GM12878 (cell line): ENCODE data around the gene TP53BP1. TPM values are rescaled to one million over a fixed set of nuclear protein-coding genes. Genes with fewer than 3 reads are reported as not detected.

Experiments
- ATAC-seq: fragments of 200-7000 bp; cut with Tn5 transposase; 3 replicates; pipeline ENCODE4 v1.9.1; 2020; ENCODE audit warnings: mild to moderate bottlenecking, moderate library complexity
- BruUV-seq: library from RNA; stranded (reverse); fragments of 400-500 nt; replicated peaks from 2 replicates; lab custom pipeline; 2021; lab: Mats Ljungman, UMichigan
- CTCF ChIA-PET: fragments of 300-600 bp; sonication (Branson Sonifier 250); formaldehyde crosslinking; extraction: SDS; loops from one replicate; lab custom pipeline; 2021; ENCODE audit warnings: inconsistent platforms; lab: Yijun Ruan, JAX
- POLR2A ChIA-PET: fragments of 350-600 bp; formaldehyde crosslinking; extraction: SDS; loops from one replicate; lab custom pipeline; 2021; ENCODE audit warnings: inconsistent platforms; lab: Charles Lee
- RAD21 ChIA-PET: fragments of 300-600 bp; sonication (Branson Sonifier 250); formaldehyde crosslinking; loops from one replicate; lab custom pipeline; 2023; ENCODE audit warnings: antibody characterized with exemption; ENCODE audit not compliant: unreplicated experiment; lab: Charles Lee
- SMC1A ChIA-PET: fragments of 300-600 bp; sonication (Branson Sonifier 250); formaldehyde crosslinking; loops from one replicate; lab custom pipeline; 2023; ENCODE audit not compliant: unreplicated experiment, uncharacterized antibody; lab: Charles Lee
- DNase-seq: peaks from one replicate; pipeline ENCODE4 v3.0.0-alpha.2; 2011; ENCODE audit warnings: low read depth, low spot score
- FAIRE-seq: peaks from 3 replicates; lab custom pipeline; 2011; peaks lifted over from hg19 to GRCh38; lab: Jason Lieb, UNC
- H2AFZ ChIP-seq: 2 replicates; pipeline ENCODE4 v1.6.0; 2011; ENCODE audit warnings: low read depth, low read length, control low read depth; ENCODE audit not compliant: control insufficient read depth
- H3K27ac ChIP-seq: 2 replicates; pipeline ENCODE4 v1.5.1; 2011; ENCODE audit warnings: control low read depth; ENCODE audit not compliant: control insufficient read depth, insufficient read depth
- H3K27me3 ChIP-seq, 2 experiments: replicated peaks in 1 of 2; 2 replicates each; pipeline versions ENCODE4 v1.6.0 to v1.6.1; 2011; ENCODE audit warnings: low read length in 1 of 2; ENCODE audit not compliant: control insufficient read depth in 2 of 2, insufficient read depth in 2 of 2
- H3K36me3 ChIP-seq, 2 experiments: 2 replicates each; pipeline ENCODE4 v1.5.1; 2011; ENCODE audit warnings: low read length in 1 of 2; ENCODE audit not compliant: control insufficient read depth in 2 of 2, insufficient read depth in 2 of 2
- H3K4me1 ChIP-seq: 2 replicates; pipeline ENCODE4 v1.6.1; 2011; ENCODE audit warnings: mild to moderate bottlenecking, low read length, moderate library complexity, mixed read lengths; ENCODE audit not compliant: control insufficient read depth, insufficient read depth
- H3K4me2 ChIP-seq: 2 replicates; pipeline ENCODE4 v1.6.0; 2011; ENCODE audit warnings: control low read depth; ENCODE audit not compliant: control insufficient read depth, insufficient read depth
- H3K4me3 ChIP-seq: fragments of 200-600 bp; sonication (generic); 2 replicates; pipeline ENCODE4 v1.5.1; 2016
- H3K79me2 ChIP-seq: 2 replicates; pipeline ENCODE4 v1.6.0; 2011; ENCODE audit warnings: low read length; ENCODE audit not compliant: control insufficient read depth, insufficient read depth
- H3K9ac ChIP-seq: 2 replicates; pipeline ENCODE4 v1.8.0; 2011; ENCODE audit warnings: low read length, control low read depth, mixed read lengths; ENCODE audit not compliant: control insufficient read depth, insufficient read depth
- H3K9me3 ChIP-seq: replicated peaks from 3 replicates; pipeline ENCODE4 v1.5.1; 2011; ENCODE audit warnings: mild to moderate bottlenecking, low read length; ENCODE audit not compliant: control insufficient read depth, insufficient read depth
- H4K20me1 ChIP-seq: 2 replicates; pipeline ENCODE4 v1.6.0; 2011; ENCODE audit not compliant: control insufficient read depth, insufficient read depth
- BCL3 ChIP-seq: IDR thresholded peaks from 2 replicates; pipeline ENCODE4 v1.6.1; 2011; ENCODE audit warnings: borderline replicate concordance, low read depth, mild to moderate bottlenecking, moderate library complexity, low read length; ENCODE audit not compliant: insufficient read depth, poor library complexity, severe bottlenecking
- BHLHE40 ChIP-seq, 2 experiments: fragments of 450-650 bp in 1 of 2; IDR thresholded peaks; 2 replicates each; pipeline ENCODE4 v1.6.1; 2011 to 2017; ENCODE audit warnings: low read depth in 2 of 2, borderline replicate concordance in 1 of 2, improper control_type of control experiment in 1 of 2, low read length in 1 of 2, mild to moderate bottlenecking in 1 of 2
- HSF1 ChIP-seq: fragments of 150-350 bp; IDR thresholded peaks from 2 replicates; pipeline ENCODE4 v1.6.1; 2014; ENCODE audit warnings: mild to moderate bottlenecking, low read depth, low read length
- PAX8 ChIP-seq: fragments of 450-650 bp; IDR thresholded peaks from 2 replicates; pipeline ENCODE4 v1.6.1; 2017; ENCODE audit warnings: mild to moderate bottlenecking, moderate library complexity
- SRF ChIP-seq, 2 experiments: IDR thresholded peaks; 2 replicates each; pipeline ENCODE4 v1.6.1; 2011; ENCODE audit warnings: low read depth in 2 of 2, low read length in 2 of 2, mild to moderate bottlenecking in 1 of 2, moderate library complexity in 1 of 2
- WGBS: methylation state at CpG from one replicate; pipeline ENCODE4 v1.1.6; 2016; ENCODE audit warnings: low lambda C conversion rate; ENCODE audit not compliant: insufficient replicate concordance, insufficient coverage; ENCODE audit errors: missing lambda C conversion rate; 5-methylcytosine and 5-hydroxymethylcytosine counted together
- in situ Hi-C: fragments of 300-500 bp; cut with MboI; formaldehyde crosslinking; loops from 9 replicates; pipeline ENCODE4 v1.14.3; 2018; ENCODE audit warnings: mixed read lengths
- intact Hi-C: fragments of 100-400 bp; cut with micrococcal nuclease; formaldehyde crosslinking; loops from one replicate; pipeline ENCODE4 v1.14.2; 2022; ENCODE audit not compliant: unreplicated experiment
- polyA plus RNA-seq, 11 experiments: library from polyadenylated mRNA; depleted of rRNA in 4 of 11; unstranded in 6 of 11; stranded (reverse) in 5 of 11; fragments of >200 nt; fragmentation: Nextera tagmentation in 4 of 11; fragmentation: Illumina TruSeq in 1 of 11; extraction: Ambion mirVana in 4 of 11; extraction: Trizol in 1 of 11; gene quantifications; 1 replicate in 1 of 11; 2 replicates in 10 of 11; pipeline versions ENCODE4 v1.2.1 to v1.2.3, GENCODE V29; 2011 to 2016; ENCODE audit warnings: inconsistent platforms in 2 of 11, missing spikeins in 2 of 11, low read depth in 1 of 11
- total RNA-seq, 4 experiments: library from RNA; depleted of rRNA in 3 of 4; stranded (reverse); fragments of >200 nt in 3 of 4; fragmentation: Illumina TruSeq in 1 of 4; extraction: Trizol in 1 of 4; gene quantifications; 2 replicates each; pipeline versions ENCODE4 v1.2.1 to v1.2.3, GENCODE V29; 2013 to 2021

TP53BP1 gene
- total and polyA plus RNA-seq, 10 of the 15 experiments (the other 5 are each of a cell fraction or from before 2014, with no cell fraction given) = 6.2 to 50.2 (median 19.3) TPM

- TF ChIP-seq BCL3 = no peak
- TF ChIP-seq SRF (IDR thresholded peaks at IDR 0.05; ENCODE audit: low read depth in 2 of 2, low read length in 2 of 2) = no peak
- TF ChIP-seq BHLHE40 (IDR thresholded peaks at IDR 0.05; ENCODE audit: borderline replicate concordance in 1 of 2, low read depth in 2 of 2, low read length in 1 of 2) = no peak
Observed at GRCh38 chr15:43420876-43421275, 72.1 kb downstream of the TP53BP1 start (continued).

GRCh38 chr15:43420435-43420834 lies 72.5 kb downstream of the TP53BP1 start:
- POLR2A ChIA-PET = no interaction called here
- H3K36me3 ChIP-seq = peaks cover 5 to 21% of the 10 kb centered on the region in 2 experiments

More at GRCh38 chr15:43420435-43420834, 72.5 kb downstream of the TP53BP1 start:
- no TSS peak for BruUV-seq
- no peaks in the 10 kb centered on the region for H3K27me3 ChIP-seq
- H3K4me3 ChIP-seq = no peak overlapping the region
- H3K9me3 ChIP-seq = no peaks in the 10 kb centered on the region
- ChIA-PET CTCF (no interaction called here), RAD21 (no interaction called here), SMC1A (no interaction called here)
- intact Hi-C loops (no loop called here), in situ Hi-C loops (no loop called here)
- no peaks in the 10 kb centered on the region for H4K20me1 ChIP-seq
- 93% methylated on average over 10 of the region's 10 CpGs for WGBS
- ATAC-seq = no peak
- FAIRE-seq = no peak
- DNase-seq = no peak
- no peak overlapping the region for H2AFZ ChIP-seq
- H3K79me2 ChIP-seq = no peaks in the 10 kb centered on the region
- no peak overlapping the region for H3K4me2 ChIP-seq
- H3K4me1 ChIP-seq = no peaks in the 10 kb centered on the region
- no peak overlapping the region for H3K27ac ChIP-seq
- no peak overlapping the region for H3K9ac ChIP-seq
- TF ChIP-seq HSF1 (no peak), PAX8 (no peak)
